Pons (tissue), 1 donor: Measurements from ENCODE around the gene GLI1.
A peak's percentile ranks its signal among the peaks of the same experiment; 100 is the strongest.

Experiments
- DNase-seq: peaks from one replicate; pipeline ENCODE4 v3.0.0-alpha.2; 2016; ENCODE audit warnings: low spot score

The GLI1 gene

GRCh38 chr12:57520053-57520818 is 60.7 kb downstream of the GLI1 start, which contains the start of gene DDIT3:
Gene DDIT3 (minus strand): TSS chr12:57520514. CDS start chr12:57517406, 3,108 bp downstream.
- DNase-seq = peak; percentile 98

- peak; percentile 59 for DNase-seq
These were observed 62.0 kb downstream of the GLI1 start for GRCh38 chr12:57521525-57522010.
